NCI-H146 (cell line): ENCODE results near the gene NDST1.

ENCODE experiments used
- DNase-seq: peaks from one replicate; lab custom pipeline; 2025; lab: John Stamatoyannopoulos, UW

The NDST1 gene

DNA sequence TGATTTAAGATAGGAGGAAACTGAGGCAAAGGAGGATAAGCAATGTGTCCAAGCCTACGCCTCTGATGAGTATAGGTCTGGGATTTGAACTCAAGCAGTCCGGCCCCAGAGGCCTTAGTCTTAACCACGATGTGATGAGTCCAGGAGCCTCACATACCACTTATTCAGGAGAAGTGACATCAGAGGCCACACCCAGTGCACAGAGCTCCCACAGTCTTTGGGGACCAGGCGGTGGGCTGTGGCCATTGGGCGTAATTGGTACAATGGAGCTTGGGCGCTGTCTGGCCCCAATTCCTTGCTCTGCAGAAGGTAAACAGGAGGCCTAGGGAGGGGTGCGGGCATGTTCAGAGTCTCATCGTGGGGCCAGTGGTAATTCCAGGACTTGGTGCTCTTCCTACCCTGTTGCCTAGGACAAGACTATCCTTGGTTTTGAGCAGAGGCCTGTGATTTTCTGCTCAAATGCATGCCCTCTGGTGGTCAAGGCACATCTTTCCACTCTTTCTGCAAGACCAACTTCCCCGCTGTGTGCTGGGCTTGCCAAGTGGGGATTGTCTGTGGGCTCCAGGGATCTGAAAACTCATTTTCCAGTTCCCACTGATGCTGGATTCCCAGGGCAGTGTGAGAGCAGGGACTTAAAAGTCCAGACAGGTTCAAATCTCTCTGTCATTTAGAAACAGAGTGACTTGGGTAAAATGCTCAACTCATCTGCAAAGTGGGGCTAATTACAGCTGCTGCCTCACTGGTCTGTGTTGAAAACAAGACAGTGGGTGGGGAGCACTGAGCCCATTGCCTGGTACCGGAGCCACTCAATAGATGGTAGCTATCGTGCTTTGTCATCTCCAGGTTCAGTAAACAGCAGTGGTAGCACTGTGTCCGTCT is 15.8 kb downstream of the NDST1 start:
- DNase-seq = peak; percentile 60

- no peak for DNase-seq
These were observed 17.2 kb downstream of the NDST1 start for GRCh38 chr5:150525163-150525562.

DNA sequence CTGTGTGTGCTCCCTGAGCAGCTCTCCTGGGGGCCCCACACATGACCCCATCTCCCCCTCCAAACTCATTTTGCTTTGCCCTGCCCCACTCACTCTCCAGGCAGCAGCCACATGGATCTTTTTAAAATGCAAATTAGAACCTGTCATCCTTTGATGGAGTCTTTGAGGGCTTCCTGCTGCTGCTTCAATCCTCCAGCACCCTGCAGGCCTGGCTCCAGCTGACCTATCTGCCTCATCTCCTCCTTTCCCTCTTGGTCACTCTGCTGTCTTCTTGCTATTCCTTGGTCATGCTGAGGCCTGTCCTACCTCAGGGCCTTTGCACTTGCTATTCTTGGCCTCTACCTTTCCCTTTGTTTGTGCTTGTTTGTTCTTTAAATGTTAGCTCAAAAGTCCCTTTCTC is 17.9 kb downstream of the NDST1 start:
- no peak for DNase-seq

DNA sequence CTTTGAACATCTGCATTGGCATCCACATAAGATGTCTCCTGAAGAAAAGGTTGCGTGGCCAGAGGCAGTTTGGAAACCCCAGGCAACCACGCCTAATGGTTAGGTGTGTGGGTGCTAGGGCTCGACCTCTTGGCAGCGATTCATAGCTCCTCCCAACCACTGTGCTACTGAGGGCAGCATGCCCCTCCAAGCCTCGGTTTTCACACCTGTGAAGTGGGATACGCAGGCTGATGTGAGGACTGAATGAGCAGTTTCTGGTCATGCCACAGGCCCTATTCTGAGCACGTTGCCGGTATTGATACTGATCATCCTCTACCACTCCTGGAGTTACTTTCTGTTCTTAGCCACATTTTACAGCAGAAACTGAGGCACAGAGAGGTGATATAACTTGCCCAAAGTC is 19.1 kb downstream of the NDST1 start:
- DNase-seq = no peak

GRCh38 chr5:150527808-150528207 is 19.9 kb downstream of the NDST1 start:
- no peak for DNase-seq

- no peak for DNase-seq
These were observed 21.1 kb downstream of the NDST1 start for GRCh38 chr5:150528924-150529546.

DNA sequence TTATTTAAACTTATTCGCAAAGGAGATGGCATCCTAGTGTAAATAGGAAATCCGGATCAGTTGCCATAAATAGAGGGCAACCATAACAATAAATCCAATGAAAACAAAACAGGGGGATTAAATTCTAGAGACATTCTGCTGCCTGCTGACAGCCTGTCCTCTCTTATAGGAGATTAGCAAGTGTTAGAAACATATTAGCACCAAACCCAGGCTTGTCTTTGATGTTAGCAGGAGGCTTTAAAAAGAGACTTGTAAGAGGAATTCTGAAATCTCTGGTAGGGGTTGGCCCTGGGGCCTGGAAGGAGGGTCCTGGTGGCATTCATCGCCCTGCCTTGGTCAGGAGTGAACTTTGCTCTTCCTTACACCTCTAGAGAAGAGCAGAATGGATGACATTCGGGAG is 21.6 kb downstream of the NDST1 start:
- no peak for DNase-seq

DNA sequence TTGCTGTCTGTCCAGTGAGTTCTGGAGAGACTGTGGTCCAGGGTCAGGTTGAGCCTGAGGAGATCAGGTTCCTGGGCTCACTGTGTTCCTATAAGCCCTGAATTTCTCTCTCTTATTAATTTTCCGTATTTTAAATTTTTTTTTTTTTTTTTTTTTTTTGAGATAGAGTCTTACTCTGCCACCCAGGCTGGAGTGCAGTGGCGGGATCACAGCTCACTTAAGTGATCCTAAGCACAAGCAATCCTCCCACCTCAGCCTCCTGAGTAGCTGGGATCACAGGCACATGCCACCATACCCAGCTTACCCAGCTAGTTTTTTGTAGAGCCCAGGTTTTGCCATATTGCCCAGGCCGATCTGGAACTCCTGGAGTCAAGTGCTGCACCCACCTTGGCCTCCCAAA is 22.5 kb downstream of the NDST1 start:
- DNase-seq = no peak

DNA sequence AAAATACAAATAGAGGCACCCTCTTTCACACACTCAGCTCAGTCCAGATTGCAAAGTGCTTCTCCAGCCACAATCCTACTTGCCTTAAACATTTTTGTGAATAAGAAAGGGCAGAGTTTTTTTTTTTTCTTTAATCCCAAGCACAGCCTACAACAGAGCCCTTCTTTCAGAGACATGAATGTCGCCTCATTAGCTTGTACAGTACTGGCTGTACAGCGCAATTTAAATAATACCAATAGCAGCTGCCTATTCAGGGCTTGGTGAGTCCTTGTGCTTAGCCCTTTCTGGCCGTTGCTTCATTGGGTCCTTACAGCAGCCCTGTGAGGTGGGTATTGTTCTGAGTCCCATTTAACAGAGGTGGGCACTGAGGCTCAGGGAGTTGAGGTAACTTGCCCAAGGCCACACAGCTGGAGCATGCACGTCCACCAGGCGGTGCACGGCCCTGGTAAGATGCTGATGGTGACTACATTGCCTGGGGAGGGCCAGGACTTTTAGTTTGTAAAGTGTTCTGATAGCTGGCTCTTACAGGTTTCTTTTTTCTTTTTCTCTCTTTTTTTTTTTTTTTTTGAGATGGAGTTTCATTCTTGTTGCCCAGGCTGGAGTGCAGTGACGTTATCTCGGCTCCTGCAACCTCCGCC is 23.1 kb downstream of the NDST1 start:
- DNase-seq = no peak

- no peak for DNase-seq
These were observed 23.8 kb downstream of the NDST1 start for GRCh38 chr5:150531686-150532085.

DNA sequence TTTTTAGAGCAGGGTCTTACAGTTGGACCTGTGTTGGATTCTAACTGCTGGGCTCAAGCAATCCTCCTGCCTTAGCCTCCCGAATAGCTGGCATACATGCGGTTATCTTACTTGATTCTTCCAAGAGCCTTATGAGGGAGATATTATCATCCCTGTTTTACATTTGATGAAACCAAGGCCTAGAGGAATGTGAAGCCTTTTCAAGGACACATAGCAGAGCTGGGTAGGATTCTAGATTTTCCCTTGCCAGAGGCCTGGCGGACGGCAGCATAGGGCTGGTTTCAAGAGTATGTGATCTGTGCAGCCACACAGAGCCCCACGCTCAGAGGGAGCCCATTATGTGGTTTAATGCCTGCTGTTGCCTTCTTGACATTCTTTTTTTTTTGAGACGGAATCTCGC is 24.2 kb downstream of the NDST1 start:
- DNase-seq = no peak

DNA sequence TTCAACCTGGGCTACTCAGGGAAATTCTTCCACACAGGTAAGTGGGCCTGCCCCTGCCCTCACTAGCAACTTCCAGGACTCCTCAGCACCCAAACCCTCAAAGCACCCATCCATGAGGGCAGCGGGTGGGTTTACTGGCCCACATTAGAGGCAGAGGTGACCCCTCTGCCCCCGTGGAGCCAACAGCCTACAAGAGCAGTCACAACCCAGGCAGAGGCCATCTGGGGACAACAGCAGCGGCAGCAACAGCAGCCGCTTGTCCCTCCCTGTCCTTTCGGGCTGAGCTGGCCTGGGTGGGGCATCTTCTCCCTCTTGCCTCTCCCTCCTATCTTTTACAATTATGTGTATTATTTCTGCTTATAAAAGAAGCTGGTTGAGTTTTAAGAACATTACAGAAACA is 25.1 kb downstream of the NDST1 start:
- no peak for DNase-seq

GRCh38 chr5:150534811-150535210 is 26.9 kb downstream of the NDST1 start:
- DNase-seq = no peak

DNA sequence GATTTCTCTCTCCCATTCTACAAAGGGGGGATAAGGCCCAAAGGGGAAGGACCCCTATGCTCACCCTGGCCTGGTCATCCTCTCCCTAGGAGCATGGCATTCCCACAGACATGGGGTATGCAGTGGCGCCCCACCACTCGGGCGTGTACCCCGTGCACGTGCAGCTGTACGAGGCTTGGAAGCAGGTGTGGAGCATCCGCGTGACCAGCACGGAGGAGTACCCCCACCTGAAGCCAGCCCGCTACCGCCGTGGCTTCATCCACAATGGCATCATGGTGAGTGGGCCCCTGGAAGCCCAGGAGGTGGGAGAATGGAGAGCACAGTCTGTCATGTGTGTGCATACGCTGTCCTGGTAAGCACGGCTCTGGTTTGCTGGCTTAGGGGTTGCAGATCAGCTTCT is 27.7 kb downstream of the NDST1 start:
- DNase-seq = no peak

DNA sequence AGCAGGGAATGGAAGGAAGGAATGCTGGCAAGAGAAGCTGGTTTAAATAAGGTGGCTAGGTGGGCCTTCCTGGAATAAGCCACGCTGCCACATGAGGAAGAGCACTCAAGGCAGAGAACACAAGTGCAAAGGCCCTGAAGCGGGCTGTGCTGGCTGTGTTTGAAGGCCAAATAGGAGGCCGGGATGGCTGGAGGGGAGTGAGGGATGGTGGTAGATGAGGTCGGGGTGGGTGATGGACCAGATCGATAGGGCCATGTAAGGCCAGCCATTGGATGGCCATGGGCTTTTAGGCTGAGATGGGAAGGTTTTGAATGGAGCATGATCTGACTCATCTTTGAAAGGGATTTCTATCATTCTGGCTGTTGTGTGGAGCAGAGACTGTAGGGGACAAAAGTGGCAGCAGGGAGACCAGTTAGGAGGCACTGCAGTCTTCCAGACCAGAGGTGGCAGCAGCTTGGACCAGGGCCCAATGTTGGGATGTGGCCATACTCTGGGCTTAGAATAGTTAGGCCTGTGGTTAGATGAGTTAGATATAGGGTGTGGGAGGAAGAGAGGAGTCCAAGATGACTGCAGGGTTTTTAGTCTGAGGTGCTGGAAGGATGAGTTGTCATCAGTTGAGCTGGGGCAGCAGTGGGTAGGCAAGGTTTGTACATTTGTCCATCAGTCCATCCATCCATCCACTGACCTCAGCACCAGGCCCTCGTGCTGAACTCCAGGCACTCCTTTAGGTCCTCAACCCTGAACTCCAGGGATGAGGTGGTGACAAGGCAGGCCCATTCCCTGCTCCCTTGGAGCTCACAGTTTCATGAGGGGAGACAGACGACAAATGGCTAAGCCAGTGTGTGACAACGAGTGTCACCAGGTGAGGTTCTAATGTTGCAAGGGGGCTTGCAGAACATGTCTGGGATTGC is 30.3 kb downstream of the NDST1 start:
- DNase-seq = no peak

GRCh38 chr5:150539206-150539605 is 31.3 kb downstream of the NDST1 start:
- DNase-seq = no peak

DNA sequence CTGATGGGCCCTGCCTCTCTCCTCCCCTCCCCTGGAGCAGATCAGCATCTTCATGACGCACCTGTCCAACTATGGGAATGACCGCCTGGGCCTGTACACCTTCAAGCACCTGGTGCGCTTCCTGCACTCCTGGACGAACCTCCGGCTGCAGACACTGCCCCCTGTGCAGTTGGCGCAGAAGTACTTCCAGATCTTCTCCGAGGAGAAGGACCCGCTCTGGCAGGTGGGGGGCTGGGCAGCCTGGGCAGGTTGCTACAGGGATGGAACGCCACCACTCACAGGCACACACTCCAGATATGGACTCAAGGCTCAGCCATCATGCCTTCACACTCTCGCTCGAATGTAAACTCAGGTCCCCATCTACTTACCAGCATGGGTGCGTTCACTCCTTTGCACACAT is 32.1 kb downstream of the NDST1 start:
- DNase-seq = no peak

DNA sequence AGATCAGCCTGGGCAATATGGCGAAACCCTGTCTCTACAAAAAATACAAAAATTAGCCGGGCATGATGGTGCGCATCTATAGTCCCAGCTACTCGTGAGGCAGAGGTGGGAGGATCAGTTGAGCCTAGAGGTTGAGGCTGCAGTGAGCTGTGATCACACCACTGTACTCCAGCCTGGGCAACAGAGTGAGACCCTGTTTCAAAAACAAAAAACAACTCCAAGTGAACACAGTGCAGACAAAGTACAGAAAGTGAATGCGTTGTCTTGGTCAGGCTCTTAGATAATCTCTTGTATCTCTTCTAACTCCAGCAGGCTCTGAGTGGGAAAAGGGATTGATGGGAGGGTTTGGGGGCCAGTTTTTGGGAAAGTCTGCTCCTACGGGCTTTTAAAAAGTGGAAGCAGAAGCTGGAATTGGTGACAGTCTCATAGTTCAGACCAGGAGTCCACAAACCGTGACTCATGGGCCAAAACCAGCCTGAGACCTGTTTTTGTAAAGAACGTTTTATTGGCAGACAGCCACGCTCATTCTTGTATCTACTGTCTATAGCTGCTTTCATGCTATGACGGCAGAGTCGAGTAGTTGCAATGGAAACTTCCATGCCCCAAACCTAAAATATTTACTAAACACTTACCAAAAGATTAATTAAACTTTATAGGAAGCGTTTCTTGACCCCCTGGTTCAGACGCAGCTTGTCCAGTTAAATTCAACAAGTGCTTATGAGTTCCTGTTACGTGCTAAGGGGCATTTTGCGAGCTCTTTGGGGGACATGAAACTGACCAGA is 32.9 kb downstream of the NDST1 start:
- no peak for DNase-seq

DNA sequence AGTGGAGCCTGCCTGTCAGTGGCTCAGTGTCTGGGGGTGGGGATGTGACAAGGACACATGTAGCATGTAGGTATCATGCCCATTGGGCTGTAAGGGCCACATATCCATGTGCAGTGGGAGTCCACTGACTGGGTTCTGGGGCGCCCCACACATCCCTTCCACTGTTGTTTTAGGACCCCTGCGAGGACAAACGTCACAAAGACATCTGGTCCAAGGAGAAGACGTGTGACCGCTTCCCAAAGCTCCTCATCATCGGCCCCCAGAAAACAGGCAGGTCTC is 33.4 kb downstream of the NDST1 start:
- no peak for DNase-seq

DNA sequence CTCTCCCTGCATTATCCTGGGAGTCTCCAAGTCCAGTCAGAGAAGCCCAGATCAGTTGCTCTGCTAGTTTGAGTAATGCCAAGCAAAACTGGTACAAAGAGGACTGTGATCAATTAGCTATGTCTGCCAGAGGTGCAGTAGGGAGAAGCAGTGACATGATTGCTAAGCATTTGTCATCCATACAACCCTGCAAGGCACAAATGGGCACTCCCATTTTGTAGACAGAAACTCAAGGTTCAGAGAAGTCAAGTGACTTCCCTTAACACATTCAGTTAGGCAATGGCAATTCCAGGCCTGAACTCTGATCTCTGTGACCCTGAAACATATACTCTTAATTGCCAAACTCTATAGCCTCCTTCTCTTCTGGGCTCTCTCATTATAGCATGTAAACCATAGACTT is 34.0 kb downstream of the NDST1 start:
- no peak for DNase-seq

- DNase-seq = peak; percentile 65
These were observed 35.1 kb downstream of the NDST1 start for GRCh38 chr5:150542933-150543445.
